ENCODE measurements around the gene HERC4.
A peak's percentile ranks its signal among the peaks of the same experiment; 100 is the strongest.
"Not testable (repeated sequence)": the region's sequence is repeated elsewhere in the genome, so short reads cannot be mapped to it uniquely, and the experiment has no call there.

HERC4 gene

GRCh38 chr10:68090586-68090985 lies 15.5 kb upstream of the HERC4 start:
- DNase-seq, result no peak

GRCh38 chr10:68088740-68089139 lies 13.7 kb upstream of the HERC4 start:
- DNase-seq, result peak in 1 of 2 donors; percentile 22

- DNase-seq, result no peak
These were observed 12.8 kb upstream of the HERC4 start for GRCh38 chr10:68087685-68088401.

GRCh38 chr10:68086910-68087684 lies 12.0 kb upstream of the HERC4 start:
- DNase-seq, result no peak

GRCh38 chr10:68086011-68086410 lies 10.9 kb upstream of the HERC4 start:
- DNase-seq, result no peak

- DNase-seq, result no peak
These were observed 9.4 kb upstream of the HERC4 start for GRCh38 chr10:68084469-68084868.

- DNase-seq, result no peak
These were observed 8.9 kb upstream of the HERC4 start for GRCh38 chr10:68083953-68084352.

GRCh38 chr10:68082872-68083271 lies 7.8 kb upstream of the HERC4 start:
- no peak for DNase-seq

GRCh38 chr10:68081916-68082315 lies 6.8 kb upstream of the HERC4 start:
- no peak for DNase-seq

- DNase-seq, result no peak
These were observed 5.9 kb upstream of the HERC4 start for GRCh38 chr10:68080853-68081431.

GRCh38 chr10:68079434-68079833 lies 4.4 kb upstream of the HERC4 start:
- DNase-seq, result no peak

GRCh38 chr10:68077026-68077425 lies 1.9 kb upstream of the HERC4 start:
- no peak for DNase-seq

- not testable (repeated sequence) for DNase-seq
These were observed 998 bp upstream of the HERC4 start for GRCh38 chr10:68076081-68076480.

- no peak for DNase-seq
These were observed 494 bp upstream of the HERC4 start for GRCh38 chr10:68075550-68076004.

GRCh38 chr10:68074031-68074774 lies 880 bp downstream of the HERC4 start:
- peak in 1 of 2 donors; percentile 10 for DNase-seq

GRCh38 chr10:68073631-68074030 lies 1.5 kb downstream of the HERC4 start:
- no peak for DNase-seq

- DNase-seq, result no peak
These were observed 7.6 kb downstream of the HERC4 start for GRCh38 chr10:68067508-68067907.

GRCh38 chr10:68067029-68067428 lies 8.1 kb downstream of the HERC4 start:
- no peak for DNase-seq

GRCh38 chr10:68053553-68053952 lies 21.5 kb downstream of the HERC4 start:
- no peak for DNase-seq

- DNase-seq, result peak in 1 of 2 donors; percentile 13
These were observed 22.6 kb downstream of the HERC4 start for GRCh38 chr10:68052463-68052862.

- DNase-seq, result no peak
These were observed 25.6 kb downstream of the HERC4 start for GRCh38 chr10:68049289-68050078.
